HCT116 (cell line): ENCODE measurements around the gene TMEM45A. TPM values are rescaled to one million over a fixed set of nuclear protein-coding genes. Genes with fewer than 3 reads are reported as not detected.
A peak's percentile ranks its signal among the peaks of the same experiment; 100 is the strongest.
"Not testable (repeated sequence)": the region's sequence is repeated elsewhere in the genome, so short reads cannot be mapped to it uniquely, and the experiment has no call there.

Experiments used
- ATAC-seq: fragments of 200-7000 bp; cut with Tn5 transposase; 2 replicates; pipeline ENCODE4 v1.9.1; 2020; ENCODE audit warnings: mild to moderate bottlenecking, moderate library complexity
- BruUV-seq: library from RNA; stranded (reverse); fragments of 400-500 nt; replicated peaks from 2 replicates; lab custom pipeline; 2021; lab: Mats Ljungman, UMichigan
- CTCF ChIA-PET: fragments of 300-600 bp; sonication (Branson Sonifier 250); formaldehyde crosslinking; loops from one replicate; lab custom pipeline; 2021; ENCODE audit warnings: antibody characterized with exemption; lab: Charles Lee
- POLR2A ChIA-PET: fragments of 300-600, 350-600 bp; sonication (Branson Sonifier 250); formaldehyde crosslinking; loops from one replicate; lab custom pipeline; 2021; ENCODE audit warnings: antibody characterized with exemption; lab: Charles Lee
- RAD21 ChIA-PET, 2 experiments: fragments of 300-600 bp; sonication (Branson Sonifier 250); formaldehyde crosslinking; loops; one replicate each; lab custom pipeline; 2023; ENCODE audit warnings: low total read pairs in 2 of 2; ENCODE audit not compliant: uncharacterized antibody in 2 of 2, unreplicated experiment in 2 of 2, low non-redundant PET in 1 of 2; lab: Charles Lee
- DNase-seq: peaks from one replicate; pipeline ENCODE4 v3.0.0-alpha.2; 2010; ENCODE audit warnings: low read depth, low spot score
- H2AFZ ChIP-seq: fragments of 200-600 bp; shearing (Covaris generic), sonication (generic); 2 replicates; pipeline ENCODE4 v1.6.1; 2017; ENCODE audit warnings: low read depth, mixed run types, mixed read lengths, antibody characterized with exemption, low read length; ENCODE audit not compliant: poor library complexity, severe bottlenecking
- H3K27ac ChIP-seq: 2 replicates; pipeline ENCODE4 v1.5.1; 2012; ENCODE audit warnings: low read depth, low read length
- H3K27me3 ChIP-seq: fragments of 200-600 bp; sonication (generic); 2 replicates; pipeline ENCODE4 v1.6.1; 2016; ENCODE audit warnings: mixed run types, low read length, mixed read lengths; ENCODE audit not compliant: insufficient read depth
- H3K36me3 ChIP-seq, 2 experiments: fragments of 200-500 bp in 1 of 2; fragments of 200-600 bp in 1 of 2; sonication (Bioruptor generic) in 1 of 2; sonication (generic) in 1 of 2; 2 replicates each; pipeline versions ENCODE4 v1.5.1 to v1.6.1; 2014 to 2016; ENCODE audit warnings: low read length in 2 of 2, inconsistent platforms in 1 of 2, mixed read lengths in 1 of 2, mixed run types in 1 of 2; ENCODE audit not compliant: insufficient read depth in 2 of 2, control insufficient read depth in 1 of 2
- H3K4me1 ChIP-seq, 2 experiments: fragments of 200-600 bp in 1 of 2; sonication (generic) in 1 of 2; 2 replicates each; pipeline versions ENCODE4 v1.5.1 to v1.6.1; 2012 to 2017; ENCODE audit warnings: low read length in 2 of 2, inconsistent platforms in 1 of 2, mild to moderate bottlenecking in 1 of 2, mixed read lengths in 1 of 2, mixed run types in 1 of 2, moderate library complexity in 1 of 2; ENCODE audit not compliant: insufficient read depth in 2 of 2, control insufficient read depth in 1 of 2
- H3K4me2 ChIP-seq: fragments of 200-600 bp; sonication (generic); 2 replicates; pipeline ENCODE4 v1.6.1; 2017; ENCODE audit warnings: mixed run types, low read length, mixed read lengths
- H3K4me3 ChIP-seq, 2 experiments: fragments of 200-600 bp in 1 of 2; sonication (generic) in 1 of 2; replicated peaks in 1 of 2; 2 replicates each; pipeline ENCODE4 v1.5.1; 2011 to 2016; ENCODE audit warnings: low read length in 2 of 2, control low read depth in 1 of 2, low read depth in 1 of 2, mild to moderate bottlenecking in 1 of 2, mixed read lengths in 1 of 2, mixed run types in 1 of 2
- H3K79me2 ChIP-seq: fragments of 200-600 bp; sonication (generic); 2 replicates; pipeline ENCODE4 v1.6.1; 2017; ENCODE audit warnings: mild to moderate bottlenecking, mixed run types, low read length, moderate library complexity, mixed read lengths; ENCODE audit not compliant: insufficient read depth
- H3K9ac ChIP-seq: fragments of 200-600 bp; sonication (generic); 2 replicates; pipeline ENCODE4 v1.6.1; 2016; ENCODE audit warnings: low read length, mixed read lengths
- H3K9me2 ChIP-seq: fragments of 200-600 bp; sonication (generic), shearing (Covaris generic); 2 replicates; pipeline ENCODE4 v1.6.1; 2017; ENCODE audit warnings: mixed run types, mild to moderate bottlenecking, moderate library complexity; ENCODE audit not compliant: insufficient read depth
- H3K9me3 ChIP-seq, 2 experiments: fragments of 200-500 bp in 1 of 2; fragments of 200-600 bp in 1 of 2; sonication (Bioruptor generic) in 1 of 2; sonication (generic) in 1 of 2; 2 replicates each; pipeline ENCODE4 v1.6.1; 2014 to 2017; ENCODE audit warnings: low read length in 2 of 2, mixed read lengths in 2 of 2, inconsistent platforms in 1 of 2, low read depth in 1 of 2, mild to moderate bottlenecking in 1 of 2, mixed run types in 1 of 2, moderate library complexity in 1 of 2; ENCODE audit not compliant: control insufficient read depth in 1 of 2, insufficient read depth in 1 of 2
- H4K20me1 ChIP-seq: fragments of 200-600 bp; sonication (generic), shearing (Covaris generic); 2 replicates; pipeline ENCODE4 v1.6.1; 2017; ENCODE audit warnings: mixed run types, mild to moderate bottlenecking, moderate library complexity; ENCODE audit not compliant: insufficient read depth
- CEBPB ChIP-seq: IDR thresholded peaks from 2 replicates; pipeline ENCODE4 v1.6.1; 2012; ENCODE audit warnings: low read depth
- CTCF ChIP-seq, 3 experiments: fragments of 200-600 bp in 1 of 3; sonication (generic) in 1 of 3; IDR thresholded peaks in 2 of 3; conservative IDR thresholded peaks in 1 of 3; 2 replicates each; pipeline ENCODE4 v1.5.1; 2012 to 2017; ENCODE audit warnings: low read depth in 2 of 3, low read length in 2 of 3, antibody characterized with exemption in 1 of 3, borderline replicate concordance in 1 of 3, control low read depth in 1 of 3, mild to moderate bottlenecking in 1 of 3, mixed read lengths in 1 of 3, mixed run types in 1 of 3, moderate library complexity in 1 of 3; ENCODE audit not compliant: insufficient read depth in 1 of 3
- ELF1 ChIP-seq: IDR thresholded peaks from 2 replicates; pipeline ENCODE4 v1.6.1; 2012; ENCODE audit warnings: low read depth, borderline replicate concordance
- EZH2 ChIP-seq: fragments of 200-600 bp; sonication (generic); IDR thresholded peaks from 2 replicates; pipeline ENCODE4 v1.6.1; 2017; ENCODE audit warnings: antibody characterized with exemption, mixed run types
- FOSL1 ChIP-seq: IDR thresholded peaks from 2 replicates; pipeline ENCODE4 v1.6.1; 2012; ENCODE audit warnings: low read depth
- JUND ChIP-seq: IDR thresholded peaks from 2 replicates; pipeline ENCODE4 v1.6.1; 2012
- POLR2A ChIP-seq: IDR thresholded peaks from 2 replicates; pipeline ENCODE4 v1.7.0; 2011; ENCODE audit warnings: borderline replicate concordance; ENCODE audit not compliant: insufficient read depth, insufficient read length; ENCODE audit errors: extremely low read depth
- REST ChIP-seq: IDR thresholded peaks from 2 replicates; pipeline ENCODE4 v1.6.1; 2012; ENCODE audit warnings: low read depth
- SIN3A ChIP-seq: IDR thresholded peaks from 2 replicates; pipeline ENCODE4 v1.6.1; 2012; ENCODE audit warnings: low read depth
- SP1 ChIP-seq: IDR thresholded peaks from 2 replicates; pipeline ENCODE4 v1.6.1; 2012; ENCODE audit warnings: low read depth
- TCF7L2 ChIP-seq: IDR thresholded peaks from 2 replicates; pipeline ENCODE4 v1.7.0; 2011; ENCODE audit warnings: borderline replicate concordance, inconsistent platforms; ENCODE audit not compliant: insufficient read depth, insufficient read length; ENCODE audit errors: extremely low read depth
- YY1 ChIP-seq: IDR thresholded peaks from 2 replicates; pipeline ENCODE4 v1.6.1; 2011; ENCODE audit warnings: low read length, low read depth, moderate library complexity, mild to moderate bottlenecking; ENCODE audit not compliant: insufficient replicate concordance; ENCODE audit errors: extremely low read depth
- ZFX ChIP-seq: fragments of 450-650 bp; IDR thresholded peaks from 2 replicates; pipeline ENCODE4 v1.6.1; 2017
- intact Hi-C: fragments of 100-400 bp; cut with micrococcal nuclease; formaldehyde crosslinking; loops from 2 replicates; pipeline ENCODE4 v1.10.0; 2022
- total RNA-seq: library from RNA; stranded (reverse); gene quantifications from one replicate; pipeline ENCODE4 v1.2.1, GENCODE V29; 2021; ENCODE audit not compliant: unreplicated experiment

TMEM45A gene
- total RNA-seq, 1 experiment from 2014 or later: 5.0 TPM

- H3K4me3 ChIP-seq, H3K36me3 ChIP-seq, intact Hi-C loops, H3K4me1 ChIP-seq, H2AFZ ChIP-seq, H4K20me1 ChIP-seq, CTCF ChIA-PET, H3K9ac ChIP-seq, H3K9me2 ChIP-seq, BruUV-seq, ATAC-seq, H3K79me2 ChIP-seq, H3K27me3 ChIP-seq, DNase-seq, H3K27ac ChIP-seq, H3K9me3 ChIP-seq, RAD21 ChIA-PET: not testable (repeated sequence)
- POLR2A ChIA-PET: interaction anchor here (0.7 kb wide), 1 partner anchor 1238 kb away, joined by 3 read pairs; the partner anchor contains the start of gene NXPE3
- H3K4me2 ChIP-seq: peak overlapping the region; percentile 16; the same call in 1 of the 2 replicates
- 0 out of 2 replicates have a peak, but pooled peaks have one; percentile 21 for TF ChIP-seq FOSL1
Observed at GRCh38 chr3:100541428-100541827, 49.0 kb downstream of the TMEM45A start.

DNA sequence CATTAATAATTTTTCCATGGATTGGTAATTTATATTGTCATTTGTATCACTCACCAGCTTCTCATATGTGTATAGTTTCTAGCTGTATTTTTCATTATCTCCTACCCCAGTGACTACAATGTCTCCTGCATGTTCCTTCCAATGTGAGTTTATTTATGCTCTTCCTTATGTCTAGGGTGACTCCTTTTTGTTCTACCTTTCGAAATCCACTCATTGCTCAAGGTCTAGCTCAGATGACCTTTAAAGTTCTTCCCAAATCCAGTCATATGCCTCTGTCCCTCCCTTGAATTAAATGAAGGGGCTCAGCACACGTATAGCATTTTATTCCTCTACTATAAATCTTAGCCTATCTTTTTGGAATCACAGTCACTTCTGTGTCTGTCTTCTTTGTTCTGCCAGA is 53.0 kb downstream of the TMEM45A start:
- no peak overlapping the region for H3K4me3 ChIP-seq
- no peak for DNase-seq
- no peaks in the 10 kb centered on the region for H3K27me3 ChIP-seq
- no TSS peak for BruUV-seq
- CTCF ChIA-PET: no interaction called here
- H3K9ac ChIP-seq: no peak overlapping the region
- no peak overlapping the region for H2AFZ ChIP-seq
- no peaks in the 10 kb centered on the region for H3K9me2 ChIP-seq
- H3K4me1 ChIP-seq: peaks cover 0 to 4% of the 10 kb centered on the region in 2 experiments; a peak in 1 of 4 replicates
- no peaks in the 10 kb centered on the region for H3K9me3 ChIP-seq
- H4K20me1 ChIP-seq: no peaks in the 10 kb centered on the region
- RAD21 ChIA-PET: no interaction called here
- no peak overlapping the region for H3K4me2 ChIP-seq
- H3K27ac ChIP-seq: no peak overlapping the region
- POLR2A ChIA-PET: no interaction called here
- H3K79me2 ChIP-seq: no peaks in the 10 kb centered on the region
- no peak for ATAC-seq
- H3K36me3 ChIP-seq: no peaks in the 10 kb centered on the region
- TF ChIP-seq SIN3A (no peak), EZH2 (no peak), ELF1 (no peak), REST (no peak), SP1 (no peak), TCF7L2 (no peak), CEBPB (no peak), POLR2A (no peak), ZFX (no peak), FOSL1 (no peak), JUND (no peak), CTCF (IDR thresholded peaks at IDR 0.05 in 2 of 3, conservative IDR thresholded peaks at IDR 0.05 in 1 of 3; ENCODE audit: borderline replicate concordance in 1 of 3, insufficient read depth in 1 of 3, low read depth in 2 of 3, low read length in 2 of 3) (no peak), YY1 (no peak)
- intact Hi-C loops: no loop called here
